CD4-positive, alpha-beta memory T cell (primary cell): ENCODE data around the gene GHSR. TPM values are rescaled to one million over a fixed set of nuclear protein-coding genes. Genes with fewer than 3 reads are reported as not detected.

Source experiments
- CTCF ChIA-PET: fragments of 350-600 bp; sonication (Branson Sonifier 250); formaldehyde crosslinking; loops from one replicate; lab custom pipeline; 2021; ENCODE audit warnings: inconsistent platforms; ENCODE audit not compliant: partially characterized antibody; lab: Charles Lee
- POLR2A ChIA-PET: fragments of 350-600 bp; sonication (Branson Sonifier 250); formaldehyde crosslinking; loops from one replicate; lab custom pipeline; 2021; ENCODE audit not compliant: partially characterized antibody; lab: Charles Lee
- DNase-seq, 5 donors: peaks; one replicate each; pipeline versions ENCODE4 v3.0.0 to v3.0.0-alpha.2; 2020 to 2022; ENCODE audit warnings: mixed read lengths in 1 of 5
- H3K27ac ChIP-seq: one replicate; pipeline ENCODE4 v1.7.0; 2013; ENCODE audit warnings: low read depth, low read length
- H3K27me3 ChIP-seq: 2 replicates; pipeline ENCODE4 v1.7.0; 2013; ENCODE audit warnings: mild to moderate bottlenecking, low read length, moderate library complexity; ENCODE audit not compliant: insufficient read depth
- H3K36me3 ChIP-seq: 2 replicates; pipeline ENCODE4 v1.7.0; 2013; ENCODE audit warnings: mild to moderate bottlenecking, low read length, moderate library complexity; ENCODE audit not compliant: insufficient read depth
- H3K4me1 ChIP-seq: 2 replicates; pipeline ENCODE4 v1.7.0; 2013; ENCODE audit warnings: mild to moderate bottlenecking, low read length, moderate library complexity; ENCODE audit not compliant: insufficient read depth
- H3K4me3 ChIP-seq, 2 donors: one replicate each; pipeline ENCODE4 v1.7.0; 2013; ENCODE audit warnings: low read length in 2 of 2, mild to moderate bottlenecking in 1 of 2
- H3K9me3 ChIP-seq, 2 donors: one replicate each; pipeline ENCODE4 v1.7.0; 2013; ENCODE audit warnings: low read length in 2 of 2, control low read depth in 1 of 2; ENCODE audit not compliant: control insufficient read depth in 1 of 2
- H3K27ac Mint-ChIP-seq, 7 donors: one replicate each; pipeline ENCODE4 v1.8.0; 2020 to 2021; ENCODE audit warnings: mixed read lengths in 7 of 7, mild to moderate bottlenecking in 6 of 7, inconsistent platforms in 3 of 7, moderate library complexity in 3 of 7
- H3K27me3 Mint-ChIP-seq, 2 donors: one replicate each; pipeline ENCODE4 v1.8.0; 2020 to 2021; ENCODE audit warnings: mixed read lengths in 2 of 2
- H3K36me3 Mint-ChIP-seq, 2 donors: one replicate each; pipeline ENCODE4 v1.8.0; 2020 to 2021; ENCODE audit warnings: mixed read lengths in 2 of 2, inconsistent platforms in 1 of 2, mild to moderate bottlenecking in 1 of 2
- H3K4me1 Mint-ChIP-seq, 4 donors: one replicate each; pipeline ENCODE4 v1.8.0; 2020 to 2021; ENCODE audit warnings: mixed read lengths in 4 of 4, mild to moderate bottlenecking in 1 of 4
- H3K4me3 Mint-ChIP-seq, 8 donors: one replicate each; pipeline ENCODE4 v1.8.0; 2020 to 2021; ENCODE audit warnings: mixed read lengths in 8 of 8, mild to moderate bottlenecking in 7 of 8, moderate library complexity in 6 of 8, inconsistent platforms in 3 of 8
- H3K9me3 Mint-ChIP-seq, 8 donors: one replicate each; pipeline ENCODE4 v1.8.0; 2020 to 2021; ENCODE audit warnings: mixed read lengths in 8 of 8, mild to moderate bottlenecking in 5 of 8, inconsistent platforms in 3 of 8, moderate library complexity in 1 of 8
- intact Hi-C: fragments of 100-400 bp; cut with micrococcal nuclease; formaldehyde crosslinking; loops from one replicate; pipeline ENCODE4 v1.15.1; 2023
- polyA plus RNA-seq, 2 donors: library from polyadenylated mRNA; unstranded; fragments of 300-500 nt; fragmentation: Illumina TruSeq; gene quantifications; one replicate each; pipeline ENCODE4 v1.2.3, GENCODE V29; 2021
- total RNA-seq, 2 experiments: library from RNA; stranded (reverse); gene quantifications; one replicate each; pipeline ENCODE4 v1.2.3, GENCODE V29; 2021

GHSR gene
- total and polyA plus RNA-seq, 4 experiments from 2014 or later, result not detected

DNA sequence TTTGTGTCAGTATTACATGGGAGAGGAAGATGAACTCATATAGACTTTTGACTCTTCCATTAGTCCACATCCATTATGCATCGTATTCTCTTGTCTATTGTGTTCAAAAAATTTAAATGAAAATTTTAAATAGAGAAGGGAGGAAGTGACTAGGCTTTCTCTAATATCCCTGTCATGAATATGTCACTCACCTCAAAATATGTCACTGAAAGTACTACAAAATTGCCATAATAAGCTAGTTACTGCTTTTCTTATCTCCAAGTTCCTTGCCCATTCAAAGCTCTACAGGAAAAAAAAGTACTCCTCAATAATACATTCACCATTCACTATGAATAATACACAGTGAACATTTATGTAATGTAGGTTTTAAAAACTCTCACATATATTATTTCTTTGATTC lies 22.3 kb upstream of the GHSR start:
- Mint-ChIP-seq H3K4me1 (no peaks in the 10 kb centered on the region), H3K9me3 (peaks cover 0 to 6% (median 1%) of the 10 kb centered on the region in 8 donors), H3K27me3 (peaks cover 11 to 15% of the 10 kb centered on the region in 2 donors), H3K4me3 (no peak overlapping the region), H3K36me3 (no peaks in the 10 kb centered on the region), H3K27ac (no peak overlapping the region)
- ChIA-PET POLR2A (no interaction called here), CTCF (interaction anchor here (1.1 to 2.0 kb wide), 2 partner anchors 9 to 12 kb away, joined by 3 to 8 read pairs; no protein-coding TSS in a partner anchor)
- intact Hi-C loops, result no loop called here
- Histone ChIP-seq H3K36me3 (no peaks in the 10 kb centered on the region), H3K27me3 (no peaks in the 10 kb centered on the region), H3K4me3 (no peak overlapping the region), H3K9me3 (no peaks in the 10 kb centered on the region), H3K27ac (no peak overlapping the region), H3K4me1 (no peaks in the 10 kb centered on the region)
- DNase-seq, result no peak

DNA sequence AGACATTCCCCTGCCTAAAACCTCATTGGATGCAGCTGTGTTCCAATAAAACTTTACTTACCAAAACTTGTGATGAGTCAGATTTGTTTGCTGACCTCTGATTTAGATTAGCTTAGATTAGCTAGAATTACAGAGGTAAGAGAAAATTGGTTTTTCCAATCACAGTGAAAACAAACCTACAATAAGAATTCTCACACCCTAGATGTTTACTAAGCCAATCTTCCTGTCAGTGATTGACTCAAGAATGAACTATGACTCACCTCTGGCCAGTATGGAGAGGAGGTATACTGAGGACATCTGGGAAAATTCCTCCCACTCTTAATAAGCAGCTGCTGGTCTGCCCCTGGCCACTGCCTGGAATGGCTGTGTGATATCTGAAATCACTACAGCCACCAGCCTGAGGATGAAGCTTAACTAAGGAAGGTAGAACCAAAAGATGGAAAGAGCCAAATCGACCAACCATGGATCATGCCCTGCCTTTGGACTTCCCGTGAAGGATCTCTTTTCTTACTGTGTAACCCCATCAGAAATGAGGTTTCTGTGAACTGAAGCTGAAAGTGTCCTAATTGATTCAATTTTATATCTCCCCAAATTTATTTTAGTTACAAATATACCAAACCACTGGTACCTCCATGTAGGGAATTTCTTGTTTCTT lies 19.0 kb upstream of the GHSR start:
- no peak for DNase-seq
- peaks cover 0 to 3% (median 0%) of the 10 kb centered on the region in 4 donors for H3K4me1 Mint-ChIP-seq
- no peak overlapping the region for H3K27ac Mint-ChIP-seq
- no peaks in the 10 kb centered on the region for H3K4me1 ChIP-seq
- H3K27me3 ChIP-seq, result no peaks in the 10 kb centered on the region
- peaks cover 0 to 6% (median 1%) of the 10 kb centered on the region in 8 donors for H3K9me3 Mint-ChIP-seq
- H3K9me3 ChIP-seq, result no peaks in the 10 kb centered on the region
- no peak overlapping the region for H3K27ac ChIP-seq
- H3K36me3 Mint-ChIP-seq, result no peaks in the 10 kb centered on the region
- POLR2A ChIA-PET, result no interaction called here
- H3K4me3 Mint-ChIP-seq, result no peak overlapping the region
- intact Hi-C loops, result no loop called here
- no peak overlapping the region for H3K4me3 ChIP-seq
- no peaks in the 10 kb centered on the region for H3K36me3 ChIP-seq
- CTCF ChIA-PET, result interaction anchor here (1.1 to 1.2 kb wide), 3 partner anchors 8 to 129 kb away, joined by 4 to 7 read pairs (median 5); no protein-coding TSS in a partner anchor
- H3K27me3 Mint-ChIP-seq, result peaks cover 11 to 15% of the 10 kb centered on the region in 2 donors

- peaks cover 0 to 3% (median 1%) of the 10 kb centered on the region in 4 donors for H3K4me1 Mint-ChIP-seq
- peaks cover 0 to 4% (median under 1%) of the 10 kb centered on the region in 8 donors for H3K9me3 Mint-ChIP-seq
- H3K9me3 ChIP-seq, result no peaks in the 10 kb centered on the region
- H3K36me3 ChIP-seq, result no peaks in the 10 kb centered on the region
- no peak overlapping the region for H3K27ac Mint-ChIP-seq
- intact Hi-C loops, result no loop called here
- H3K27me3 ChIP-seq, result no peaks in the 10 kb centered on the region
- CTCF ChIA-PET, result interaction anchor here (1.1 to 1.2 kb wide), 3 partner anchors 8 to 129 kb away, joined by 4 to 7 read pairs (median 5); no protein-coding TSS in a partner anchor
- H3K4me3 Mint-ChIP-seq, result no peak overlapping the region
- H3K27ac ChIP-seq, result no peak overlapping the region
- POLR2A ChIA-PET, result no interaction called here
- H3K4me3 ChIP-seq, result no peak overlapping the region
- no peaks in the 10 kb centered on the region for H3K36me3 Mint-ChIP-seq
- H3K4me1 ChIP-seq, result no peaks in the 10 kb centered on the region
- DNase-seq, result no peak
- H3K27me3 Mint-ChIP-seq, result peaks cover 11 to 15% of the 10 kb centered on the region in 2 donors
These were observed 18.4 kb upstream of the GHSR start for GRCh38 chr3:172466553-172467130.

- Histone ChIP-seq H3K4me1 (no peaks in the 10 kb centered on the region), H3K36me3 (no peaks in the 10 kb centered on the region), H3K27ac (no peak overlapping the region), H3K4me3 (no peak overlapping the region), H3K27me3 (no peaks in the 10 kb centered on the region), H3K9me3 (no peaks in the 10 kb centered on the region)
- CTCF ChIA-PET, result interaction anchor here (0.8 kb wide), 1 partner anchor 54 kb away, joined by 3 read pairs; no protein-coding TSS in a partner anchor
- POLR2A ChIA-PET, result no interaction called here
- Mint-ChIP-seq H3K4me3 (peak overlapping the region in 1 of 8 donors; percentile 41), H3K4me1 (peaks cover 0 to 3% (median 1%) of the 10 kb centered on the region in 4 donors), H3K9me3 (peaks cover 0 to 2% (median 0%) of the 10 kb centered on the region in 8 donors), H3K36me3 (no peaks in the 10 kb centered on the region), H3K27ac (no peak overlapping the region), H3K27me3 (peaks cover 10% of the 10 kb centered on the region in 2 donors)
- intact Hi-C loops, result no loop called here
- DNase-seq, result no peak
These were observed 17.0 kb upstream of the GHSR start for GRCh38 chr3:172465281-172465680.

- no peak overlapping the region for H3K27ac Mint-ChIP-seq
- no peak for DNase-seq
- no peaks in the 10 kb centered on the region for H3K36me3 Mint-ChIP-seq
- H3K9me3 Mint-ChIP-seq, result peaks cover 0 to 2% (median 0%) of the 10 kb centered on the region in 8 donors
- H3K4me1 ChIP-seq, result no peaks in the 10 kb centered on the region
- peaks cover 0 to 3% (median 1%) of the 10 kb centered on the region in 4 donors for H3K4me1 Mint-ChIP-seq
- CTCF ChIA-PET, result interaction anchor here (2.7 kb wide), 1 partner anchor 158 kb away, joined by 9 read pairs; no protein-coding TSS in a partner anchor
- no peaks in the 10 kb centered on the region for H3K9me3 ChIP-seq
- POLR2A ChIA-PET, result no interaction called here
- no peaks in the 10 kb centered on the region for H3K36me3 ChIP-seq
- H3K27me3 ChIP-seq, result no peaks in the 10 kb centered on the region
- intact Hi-C loops, result no loop called here
- H3K27ac ChIP-seq, result no peak overlapping the region
- H3K27me3 Mint-ChIP-seq, result peaks cover 10% of the 10 kb centered on the region in 2 donors
- H3K4me3 ChIP-seq, result no peak overlapping the region
- no peak overlapping the region for H3K4me3 Mint-ChIP-seq
These were observed 16.1 kb upstream of the GHSR start for GRCh38 chr3:172464306-172464705.

DNA sequence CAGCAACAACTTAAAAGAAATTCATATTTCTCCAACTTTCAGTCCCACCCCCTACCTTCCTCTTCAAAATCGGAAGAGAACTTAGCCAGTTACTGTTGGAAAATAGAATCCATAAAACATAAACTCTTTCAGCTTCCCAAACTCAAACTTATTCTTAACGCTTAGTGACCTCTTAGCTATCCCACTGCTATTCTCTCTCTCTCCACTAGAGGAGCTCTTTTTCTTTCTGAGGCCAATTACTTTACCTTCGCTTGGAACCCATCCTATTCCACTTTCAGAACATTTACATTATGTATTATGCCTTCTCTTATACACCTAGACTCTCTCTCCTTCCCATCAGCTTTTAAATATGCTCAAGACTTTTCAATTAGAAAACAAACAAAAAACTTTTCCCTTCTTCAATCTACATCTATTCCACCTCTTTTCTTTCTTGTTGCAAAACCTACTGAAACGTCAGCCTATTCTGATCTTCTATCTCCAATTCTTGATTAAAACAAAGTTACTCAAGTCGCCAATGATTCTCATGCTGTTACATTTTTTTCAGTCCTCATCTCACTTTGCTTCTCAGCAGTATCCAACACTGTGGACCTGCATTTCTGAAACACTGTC lies 13.4 kb upstream of the GHSR start:
- Mint-ChIP-seq H3K9me3 (no peaks in the 10 kb centered on the region), H3K4me3 (no peak overlapping the region), H3K27ac (no peak overlapping the region), H3K4me1 (peaks cover 0 to 3% (median 1%) of the 10 kb centered on the region in 4 donors), H3K36me3 (no peaks in the 10 kb centered on the region), H3K27me3 (peaks cover 0 to 2% of the 10 kb centered on the region in 2 donors)
- no peaks in the 10 kb centered on the region for H3K36me3 ChIP-seq
- no peaks in the 10 kb centered on the region for H3K27me3 ChIP-seq
- H3K27ac ChIP-seq, result no peak overlapping the region
- intact Hi-C loops, result loop anchor here (1.0 to 2.0 kb wide), 5 partner anchors 16 to 205 kb away; no protein-coding TSS in a partner anchor
- H3K9me3 ChIP-seq, result no peaks in the 10 kb centered on the region
- no peak overlapping the region for H3K4me3 ChIP-seq
- peak in 4 of 5 donors; percentile 20 to 39 (median 28) for DNase-seq
- no peaks in the 10 kb centered on the region for H3K4me1 ChIP-seq
- POLR2A ChIA-PET, result interaction anchor here (1.0 to 1.3 kb wide), 2 partner anchors 16 to 135 kb away, joined by 3 to 7 read pairs; no protein-coding TSS in a partner anchor
- CTCF ChIA-PET, result interaction anchor here (0.9 to 6.1 kb wide), 41 partner anchors 8 to 299 kb away, joined by 3 to 51 read pairs (median 5); partner anchors contain the start of genes GHSR and TNFSF10

- no peak overlapping the region for H3K27ac ChIP-seq
- no peak for DNase-seq
- H3K4me3 Mint-ChIP-seq, result no peak overlapping the region
- ChIA-PET POLR2A (no interaction called here), CTCF (interaction anchor here (1.5 kb wide), 1 partner anchor 216 kb away, joined by 6 read pairs; no protein-coding TSS in a partner anchor)
- peaks cover 7 to 8% of the 10 kb centered on the region in 2 donors for H3K27me3 Mint-ChIP-seq
- no peaks in the 10 kb centered on the region for H3K36me3 Mint-ChIP-seq
- H3K4me1 ChIP-seq, result no peaks in the 10 kb centered on the region
- no peaks in the 10 kb centered on the region for H3K9me3 ChIP-seq
- H3K27me3 ChIP-seq, result no peaks in the 10 kb centered on the region
- no peak overlapping the region for H3K4me3 ChIP-seq
- H3K4me1 Mint-ChIP-seq, result no peaks in the 10 kb centered on the region
- intact Hi-C loops, result no loop called here
- H3K9me3 Mint-ChIP-seq, result no peaks in the 10 kb centered on the region
- no peak overlapping the region for H3K27ac Mint-ChIP-seq
- no peaks in the 10 kb centered on the region for H3K36me3 ChIP-seq
These were observed 8.1 kb upstream of the GHSR start for GRCh38 chr3:172456404-172456803.
